SH-SY5Y (cell line): ENCODE results near the gene CAT.
A peak's percentile ranks its signal among the peaks of the same experiment; 100 is the strongest.

Experiments used
- GATA2 ChIP-seq: IDR thresholded peaks from 2 replicates; pipeline ENCODE4 v1.6.1; 2011; ENCODE audit warnings: mild to moderate bottlenecking, low read depth, low read length
- GATA3 ChIP-seq: IDR thresholded peaks from 2 replicates; pipeline ENCODE4 v1.6.1; 2011; ENCODE audit warnings: low read depth, mild to moderate bottlenecking, low read length, moderate library complexity

Gene CAT

GRCh38 chr11:34466802-34467488 is 28.2 kb downstream of the CAT start:
- TF ChIP-seq GATA2 (no peak), GATA3 (0 out of 2 replicates have a peak, but pooled peaks have one; percentile 12)

DNA sequence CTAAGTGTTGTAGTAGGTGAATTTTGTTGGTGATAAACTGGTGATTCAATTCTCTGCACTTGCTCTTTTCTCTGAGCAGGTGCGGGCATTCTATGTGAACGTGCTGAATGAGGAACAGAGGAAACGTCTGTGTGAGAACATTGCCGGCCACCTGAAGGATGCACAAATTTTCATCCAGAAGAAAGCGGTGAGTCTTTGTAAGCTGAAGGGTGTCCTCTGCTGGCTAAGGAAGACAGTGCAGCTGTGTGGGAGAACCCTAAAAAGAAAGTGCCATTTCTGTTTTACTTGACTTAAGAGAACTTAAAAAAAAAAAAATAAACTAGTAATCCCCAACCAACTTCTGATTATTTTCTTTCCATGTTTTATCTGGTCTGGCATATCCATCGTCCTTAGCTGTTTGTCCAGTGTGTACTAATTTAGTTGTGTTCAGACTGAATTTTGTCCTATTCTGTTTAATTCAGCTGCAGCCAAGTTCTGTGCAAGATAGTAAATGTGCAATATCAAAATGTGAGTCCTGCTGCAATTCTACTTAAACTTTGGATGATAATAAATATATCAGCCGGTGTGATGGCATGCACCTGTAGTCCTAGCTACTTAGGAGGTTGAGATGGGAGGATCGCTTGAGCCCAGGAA is 29.6 kb downstream of the CAT start:
- TF ChIP-seq GATA2 (no peak), GATA3 (no peak)

DNA sequence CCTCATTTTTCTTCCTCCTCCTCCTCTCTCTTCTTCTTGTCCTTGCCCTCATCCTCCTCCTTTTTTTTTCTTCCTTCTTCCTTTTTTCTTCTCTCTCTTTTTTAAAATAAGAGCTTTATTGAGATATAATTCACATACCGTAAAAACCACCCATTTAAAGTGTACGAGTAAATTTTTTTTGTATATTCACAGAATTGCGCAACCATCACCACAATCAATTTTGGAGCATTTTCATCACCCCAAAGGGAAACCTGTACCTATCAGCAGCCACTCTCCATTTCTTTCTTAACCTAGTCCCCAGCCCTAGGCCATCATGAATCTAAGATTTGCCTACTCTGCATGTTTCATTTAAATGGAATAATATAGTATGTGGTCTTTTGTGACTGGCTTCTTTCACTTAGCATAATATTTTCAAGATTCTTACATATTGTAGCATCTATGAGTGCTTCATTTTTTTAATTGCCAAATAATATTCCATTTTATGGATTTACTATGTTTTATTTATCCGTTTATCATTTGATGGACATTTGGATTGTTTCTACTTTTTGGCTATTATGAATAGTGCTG is 35.0 kb downstream of the CAT start:
- TF ChIP-seq GATA2 (no peak), GATA3 (no peak)

GRCh38 chr11:34475656-34476055 is 36.9 kb downstream of the CAT start:
- TF ChIP-seq GATA3 (no peak), GATA2 (no peak)

- no peak for TF ChIP-seq GATA2
- TF ChIP-seq GATA3: no peak
Observed at GRCh38 chr11:34476849-34477248, 38.1 kb downstream of the CAT start.

DNA sequence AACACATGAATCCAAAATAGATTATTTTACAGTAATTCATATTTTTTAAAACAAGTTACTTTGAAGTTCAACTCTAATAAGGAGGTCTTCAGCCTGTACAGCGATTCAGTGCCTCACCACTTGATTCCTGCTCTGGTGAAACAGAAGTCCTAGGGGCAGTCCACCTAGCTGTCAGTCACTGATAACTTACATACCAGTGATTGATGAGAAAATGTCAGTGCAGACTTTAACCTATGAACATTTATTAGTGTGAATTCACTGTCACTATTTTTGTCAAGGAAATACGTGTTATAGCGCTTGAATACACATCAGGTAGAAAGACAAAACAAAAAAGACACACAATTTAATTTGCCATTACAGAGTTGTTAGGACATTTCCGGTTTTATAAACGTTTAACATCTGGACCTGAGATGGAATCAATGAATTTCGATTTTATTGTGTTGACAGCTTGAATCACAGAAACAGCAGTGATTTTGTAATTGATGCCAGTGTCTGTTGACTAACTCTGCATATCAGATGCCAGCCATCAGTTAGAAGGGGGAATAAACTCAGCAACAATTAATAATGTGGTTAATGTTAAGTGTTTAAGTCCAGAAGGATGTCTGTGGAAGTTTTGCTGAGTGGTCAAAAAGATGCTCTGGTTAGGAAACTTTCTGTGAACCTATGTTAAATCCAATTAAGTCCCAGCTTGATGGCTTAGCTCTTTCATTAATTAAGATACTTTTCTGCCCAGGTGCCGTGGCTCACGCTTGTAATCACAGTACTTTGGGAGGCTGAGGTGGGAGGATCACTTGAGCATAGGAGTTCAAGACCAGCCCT is 40.3 kb downstream of the CAT start:
- TF ChIP-seq GATA3 (peak; percentile 28; the same call in 1 of the 2 replicates), GATA2 (peak; percentile 33; the same call in 1 of the 2 replicates)

- TF ChIP-seq GATA3 (no peak), GATA2 (no peak)
Observed at GRCh38 chr11:34480314-34480713, 41.6 kb downstream of the CAT start.

- no peak for TF ChIP-seq GATA3
- no peak for TF ChIP-seq GATA2
Observed at GRCh38 chr11:34481307-34481706, 42.6 kb downstream of the CAT start.

DNA sequence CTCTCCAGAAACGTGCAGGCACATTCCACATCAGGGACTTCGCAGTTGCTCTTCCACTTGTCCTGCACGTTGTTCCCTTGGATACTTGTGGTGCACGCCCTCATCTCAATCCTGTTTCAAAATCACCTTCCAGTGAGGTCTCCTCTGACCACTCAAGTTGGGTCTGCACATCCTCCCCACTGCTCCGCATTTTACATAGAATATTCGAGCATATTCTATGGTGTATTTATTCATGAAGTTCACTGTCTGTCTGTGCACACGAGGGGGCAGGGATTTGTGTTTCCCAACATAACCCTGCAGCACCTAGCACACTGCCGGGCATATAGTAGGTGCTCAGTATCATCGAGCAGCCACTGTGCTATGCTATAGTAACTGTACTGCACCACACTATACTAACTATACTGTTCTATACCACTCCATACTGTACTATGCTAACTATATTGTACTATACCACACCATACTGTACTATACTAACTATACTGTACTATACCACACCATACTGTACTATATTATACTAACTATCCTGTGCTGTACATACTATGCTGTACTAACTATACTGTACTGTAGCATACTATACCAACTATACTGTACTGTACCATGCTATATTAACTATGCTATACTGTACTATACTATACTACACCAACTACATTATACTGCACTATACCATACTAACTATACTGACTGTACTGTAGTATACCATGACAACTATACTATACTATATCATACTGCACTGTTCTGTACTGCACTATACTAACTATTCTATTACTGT is 44.6 kb downstream of the CAT start:
- TF ChIP-seq GATA3: no peak
- TF ChIP-seq GATA2: no peak

GRCh38 chr11:34487430-34487829 is 48.7 kb downstream of the CAT start:
- TF ChIP-seq GATA2 (no peak), GATA3 (no peak)

DNA sequence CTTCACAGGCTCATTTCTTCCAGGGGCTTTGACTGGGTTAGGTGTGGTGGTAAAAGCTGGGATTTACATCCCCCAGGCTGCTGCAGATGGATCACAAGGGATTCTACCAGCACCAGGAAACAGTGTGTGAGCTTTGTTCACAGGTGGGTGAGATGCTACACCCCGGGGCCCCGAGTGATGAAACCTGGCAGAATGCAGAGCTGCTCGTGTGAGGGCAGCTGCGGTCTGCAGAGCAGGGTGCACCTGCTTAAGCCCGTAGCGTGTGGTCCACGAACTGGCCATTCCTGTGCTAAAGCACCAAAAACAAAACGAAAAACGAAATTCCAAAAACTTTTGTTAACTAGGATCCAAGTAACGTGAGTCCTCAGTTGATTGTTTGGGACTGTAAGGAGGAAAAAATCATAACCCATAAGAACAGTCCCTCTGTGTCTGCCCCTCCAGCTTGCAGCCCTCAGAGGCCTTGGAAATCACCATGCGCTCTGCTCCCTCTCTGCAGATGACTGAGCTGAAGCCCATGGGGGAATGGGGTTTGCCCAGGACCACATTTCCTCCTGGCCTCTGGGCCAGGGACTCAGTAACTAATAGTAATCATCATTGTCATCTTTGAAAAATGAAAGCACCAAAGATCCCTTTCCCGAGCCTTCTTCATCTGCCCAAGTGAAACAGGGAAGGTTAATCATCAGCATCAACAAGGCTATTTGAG is 50.3 kb downstream of the CAT start:
- TF ChIP-seq GATA3 (no peak), GATA2 (no peak)

DNA sequence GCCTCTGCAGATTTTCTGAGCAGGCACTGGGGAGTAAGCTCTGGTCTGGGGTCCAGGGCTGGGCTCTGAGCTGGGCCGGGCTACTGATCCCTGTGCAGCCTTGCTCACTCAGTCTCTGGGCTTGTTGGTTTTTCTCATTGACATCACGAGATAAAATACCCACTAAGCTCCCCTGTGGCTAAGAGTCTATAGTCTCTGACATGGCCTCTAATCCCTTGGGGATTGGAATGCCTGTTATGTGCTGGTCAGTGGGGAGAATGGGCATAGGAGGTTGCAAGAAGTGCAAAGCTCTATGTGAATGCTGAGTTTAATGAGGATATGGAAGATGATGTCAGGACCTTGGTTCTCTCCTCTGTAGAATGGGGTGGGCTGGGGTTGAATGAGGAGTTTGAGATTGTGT is 51.6 kb downstream of the CAT start:
- no peak for TF ChIP-seq GATA3
- TF ChIP-seq GATA2: no peak

DNA sequence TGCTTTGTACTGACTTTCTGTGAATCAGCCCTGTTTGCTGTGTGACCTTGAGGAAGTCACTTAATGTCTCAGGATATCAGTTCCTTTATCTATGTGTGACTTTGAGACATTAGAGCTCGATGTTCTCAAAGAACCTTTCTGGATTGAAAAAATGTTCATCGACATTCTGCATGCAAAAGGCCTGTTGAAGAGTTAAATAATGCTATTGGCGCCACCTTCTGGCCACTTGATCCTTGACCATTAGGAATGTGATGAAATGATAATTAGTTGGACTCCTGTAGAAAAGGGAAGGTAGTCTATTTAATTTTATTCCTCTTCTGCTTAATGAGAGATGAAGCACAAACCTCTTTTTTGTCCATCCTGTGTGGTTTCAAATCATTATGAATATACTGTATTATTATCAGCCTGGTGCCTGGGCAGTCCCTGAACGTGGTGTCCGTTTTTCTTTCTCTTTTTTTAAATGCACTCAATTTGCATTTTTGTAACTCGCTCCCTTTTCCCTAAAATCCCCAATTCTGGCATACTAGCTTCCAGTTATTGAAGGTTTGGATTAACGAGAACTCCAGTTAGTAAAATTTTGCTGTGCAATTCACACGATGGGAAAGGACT is 54.2 kb downstream of the CAT start:
- TF ChIP-seq GATA2 (no peak), GATA3 (no peak)

DNA sequence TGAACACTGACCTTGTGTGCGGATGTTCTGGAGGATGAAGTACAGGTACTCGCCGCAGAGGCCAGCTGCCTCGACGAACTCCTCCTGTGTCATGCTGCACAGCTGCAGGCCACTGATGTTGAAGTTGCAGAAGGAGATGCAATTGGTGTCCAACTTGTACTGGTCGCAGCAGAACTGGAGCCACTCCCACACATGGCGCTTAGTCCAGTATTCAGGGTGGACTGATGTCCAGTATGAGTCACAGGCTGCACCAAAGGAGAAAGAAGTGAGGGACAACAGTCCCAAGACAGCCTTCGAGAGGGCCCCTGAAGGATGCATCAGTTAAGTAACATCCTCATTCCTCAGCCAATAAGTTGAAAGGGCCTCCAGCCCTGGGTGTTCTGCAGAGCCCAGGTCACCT is 54.7 kb downstream of the CAT start:
- TF ChIP-seq GATA3: no peak
- no peak for TF ChIP-seq GATA2
